C4-2B (cell line): ENCODE data around the gene TK1.

Source experiments
- H3K27ac ChIP-seq: fragments of 450-650 bp; 2 replicates; pipeline ENCODE4 v1.5.1; 2017
- ZFX ChIP-seq: fragments of 450-650 bp; IDR thresholded peaks from 2 replicates; pipeline ENCODE4 v1.6.1; 2017
- TF ChIP-seq, protein P1 (sequence below): fragments of 450-650 bp; conservative IDR thresholded peaks from 2 replicates; pipeline ENCODE4 v1.5.1; 2017; ENCODE audit warnings: mild to moderate bottlenecking

TK1 gene

DNA sequence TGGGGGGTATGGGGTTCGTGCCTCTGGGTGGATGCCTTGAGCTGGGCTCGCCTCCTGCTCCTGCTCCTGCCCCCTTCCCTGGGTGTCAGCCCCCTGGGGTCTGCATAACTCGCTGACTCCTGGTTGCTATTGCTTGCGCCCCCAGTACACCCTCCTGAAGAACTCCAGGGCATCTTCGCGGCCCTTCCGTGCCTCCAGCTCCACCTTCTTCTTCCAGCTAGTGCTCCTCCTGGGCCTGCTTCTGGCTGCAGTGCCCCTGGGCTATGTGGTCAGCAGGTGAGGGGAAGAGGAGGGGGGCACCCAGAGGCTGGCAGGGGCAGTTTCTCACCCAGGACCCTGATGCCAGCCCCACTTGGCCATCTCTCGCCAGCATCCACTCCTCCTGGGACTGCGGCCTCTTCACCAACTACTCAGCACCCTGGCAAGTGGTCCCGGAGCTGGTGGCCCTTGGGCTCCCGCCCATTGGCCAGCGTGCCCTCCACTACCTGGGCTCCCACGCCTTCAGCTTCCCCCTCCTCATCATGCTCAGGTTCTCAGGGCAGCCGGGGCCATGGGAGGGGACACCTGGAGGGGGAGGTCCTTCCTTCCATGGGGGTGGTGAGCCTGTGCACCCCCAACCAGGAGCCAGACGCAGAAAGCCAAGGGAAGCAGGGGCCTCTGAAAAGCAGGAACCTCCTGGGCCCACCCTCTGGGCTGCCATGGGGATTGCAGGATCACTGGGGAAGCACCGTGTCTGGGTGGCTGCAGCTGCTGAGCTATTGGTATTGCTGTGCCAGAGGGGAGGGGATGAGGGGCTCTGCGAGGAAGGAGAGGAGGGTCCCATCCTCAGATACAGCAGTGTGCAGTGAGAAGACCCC, 48.4 kb downstream of the TK1 start:
- TF ChIP-seq, protein P1, sequence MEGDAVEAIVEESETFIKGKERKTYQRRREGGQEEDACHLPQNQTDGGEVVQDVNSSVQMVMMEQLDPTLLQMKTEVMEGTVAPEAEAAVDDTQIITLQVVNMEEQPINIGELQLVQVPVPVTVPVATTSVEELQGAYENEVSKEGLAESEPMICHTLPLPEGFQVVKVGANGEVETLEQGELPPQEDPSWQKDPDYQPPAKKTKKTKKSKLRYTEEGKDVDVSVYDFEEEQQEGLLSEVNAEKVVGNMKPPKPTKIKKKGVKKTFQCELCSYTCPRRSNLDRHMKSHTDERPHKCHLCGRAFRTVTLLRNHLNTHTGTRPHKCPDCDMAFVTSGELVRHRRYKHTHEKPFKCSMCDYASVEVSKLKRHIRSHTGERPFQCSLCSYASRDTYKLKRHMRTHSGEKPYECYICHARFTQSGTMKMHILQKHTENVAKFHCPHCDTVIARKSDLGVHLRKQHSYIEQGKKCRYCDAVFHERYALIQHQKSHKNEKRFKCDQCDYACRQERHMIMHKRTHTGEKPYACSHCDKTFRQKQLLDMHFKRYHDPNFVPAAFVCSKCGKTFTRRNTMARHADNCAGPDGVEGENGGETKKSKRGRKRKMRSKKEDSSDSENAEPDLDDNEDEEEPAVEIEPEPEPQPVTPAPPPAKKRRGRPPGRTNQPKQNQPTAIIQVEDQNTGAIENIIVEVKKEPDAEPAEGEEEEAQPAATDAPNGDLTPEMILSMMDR: no peak
- no peak for TF ChIP-seq ZFX
- no peak overlapping the region for H3K27ac ChIP-seq

DNA sequence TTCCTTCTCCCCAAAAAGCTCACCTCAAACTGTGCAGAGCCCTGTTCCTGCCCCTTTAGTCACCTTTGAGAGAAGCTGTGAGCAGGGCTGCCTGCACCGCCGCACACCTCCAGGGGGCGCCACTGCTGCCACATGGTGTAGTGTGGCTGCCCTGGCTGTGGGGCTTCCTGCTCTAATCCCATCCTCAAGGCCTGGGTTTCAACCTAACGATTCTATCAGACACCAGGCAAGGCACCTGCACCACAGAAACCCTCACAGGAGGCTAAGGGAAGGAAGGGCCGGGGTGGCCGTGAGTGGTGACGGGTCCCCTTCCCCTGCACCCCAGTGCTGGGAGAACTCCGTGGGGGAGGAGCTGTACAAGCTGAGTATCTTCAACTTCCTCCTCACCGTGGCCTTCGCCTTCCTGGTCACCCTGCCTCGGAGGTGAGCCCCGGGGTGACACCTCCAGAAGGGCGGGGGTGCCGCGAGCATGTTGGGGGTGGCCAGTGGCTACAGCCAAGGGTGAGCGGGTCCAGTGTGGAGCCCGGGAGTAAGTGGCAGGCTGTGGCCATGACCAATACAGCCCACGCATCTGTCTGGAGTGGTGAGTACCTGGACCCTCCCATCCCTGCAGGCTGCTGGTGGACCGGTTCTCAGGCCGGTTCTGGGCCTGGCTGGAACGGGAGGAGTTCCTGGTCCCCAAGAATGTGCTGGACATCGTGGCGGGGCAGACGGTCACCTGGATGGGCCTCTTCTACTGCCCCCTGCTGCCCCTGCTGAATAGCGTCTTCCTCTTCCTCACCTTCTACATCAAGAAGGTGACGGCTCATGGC, 49.3 kb downstream of the TK1 start:
- TF ChIP-seq, protein P1: peak; percentile 73
- TF ChIP-seq ZFX: no peak
- no peak overlapping the region for H3K27ac ChIP-seq

DNA sequence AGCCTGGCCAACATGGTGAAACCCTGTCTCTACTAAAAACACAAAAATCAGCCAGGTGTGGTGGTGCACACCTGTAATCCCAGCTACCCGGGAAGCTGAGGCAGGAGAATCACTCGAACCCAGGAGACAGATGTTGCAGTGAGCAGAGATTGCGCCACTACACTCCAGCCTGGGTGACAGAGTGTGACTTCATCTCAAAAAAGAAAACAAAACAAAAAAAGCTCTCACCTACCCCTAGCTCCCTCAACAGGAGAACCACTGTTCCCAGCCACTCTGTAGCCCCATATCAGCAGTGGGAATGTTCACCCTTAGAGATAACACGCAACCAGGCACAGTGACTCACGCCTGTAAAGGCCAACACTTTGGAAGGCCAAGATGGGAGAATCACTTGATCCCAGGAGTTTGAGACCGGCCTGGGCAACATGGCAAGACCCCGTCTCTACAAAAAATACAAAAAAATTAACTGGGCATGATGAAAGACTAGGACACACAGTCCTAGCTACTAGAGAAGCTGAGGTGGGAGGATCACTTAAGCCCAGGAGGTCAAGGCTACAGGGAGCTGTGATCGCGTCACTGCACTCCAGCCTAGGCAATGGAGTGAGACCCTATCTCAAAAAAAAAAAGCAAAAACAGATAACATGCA, 50.9 kb downstream of the TK1 start:
- TF ChIP-seq, protein P1: no peak
- no peak for TF ChIP-seq ZFX

DNA sequence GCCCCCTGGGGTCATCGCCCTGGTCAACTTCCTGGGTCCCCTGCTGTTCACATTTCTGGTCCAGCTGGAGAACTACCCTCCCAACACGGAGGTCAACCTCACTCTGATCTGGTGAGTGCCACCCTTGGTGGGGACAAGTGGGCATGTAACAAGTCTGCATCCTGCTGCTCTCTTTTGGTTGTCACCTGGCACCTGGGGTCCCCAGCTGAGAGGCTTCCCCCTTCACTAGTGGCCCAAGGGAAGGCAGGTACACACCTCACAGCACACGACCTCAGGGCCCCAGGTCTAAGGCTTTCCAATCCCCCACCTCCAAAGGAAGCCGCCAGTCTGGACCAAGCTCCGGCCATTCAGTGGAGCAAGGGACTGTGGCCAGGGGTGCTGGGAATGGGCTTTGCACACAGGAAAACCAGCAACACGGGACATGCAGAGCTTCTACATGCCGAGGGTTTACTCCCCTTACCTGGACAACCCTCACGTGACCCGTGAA, 51.9 kb downstream of the TK1 start:
- no peak for TF ChIP-seq ZFX
- TF ChIP-seq, protein P1: no peak
- no peak overlapping the region for H3K27ac ChIP-seq

More for the DNA sequence above, 50.9 kb downstream of the TK1 start:
- H3K27ac ChIP-seq: no peak overlapping the region

DNA sequence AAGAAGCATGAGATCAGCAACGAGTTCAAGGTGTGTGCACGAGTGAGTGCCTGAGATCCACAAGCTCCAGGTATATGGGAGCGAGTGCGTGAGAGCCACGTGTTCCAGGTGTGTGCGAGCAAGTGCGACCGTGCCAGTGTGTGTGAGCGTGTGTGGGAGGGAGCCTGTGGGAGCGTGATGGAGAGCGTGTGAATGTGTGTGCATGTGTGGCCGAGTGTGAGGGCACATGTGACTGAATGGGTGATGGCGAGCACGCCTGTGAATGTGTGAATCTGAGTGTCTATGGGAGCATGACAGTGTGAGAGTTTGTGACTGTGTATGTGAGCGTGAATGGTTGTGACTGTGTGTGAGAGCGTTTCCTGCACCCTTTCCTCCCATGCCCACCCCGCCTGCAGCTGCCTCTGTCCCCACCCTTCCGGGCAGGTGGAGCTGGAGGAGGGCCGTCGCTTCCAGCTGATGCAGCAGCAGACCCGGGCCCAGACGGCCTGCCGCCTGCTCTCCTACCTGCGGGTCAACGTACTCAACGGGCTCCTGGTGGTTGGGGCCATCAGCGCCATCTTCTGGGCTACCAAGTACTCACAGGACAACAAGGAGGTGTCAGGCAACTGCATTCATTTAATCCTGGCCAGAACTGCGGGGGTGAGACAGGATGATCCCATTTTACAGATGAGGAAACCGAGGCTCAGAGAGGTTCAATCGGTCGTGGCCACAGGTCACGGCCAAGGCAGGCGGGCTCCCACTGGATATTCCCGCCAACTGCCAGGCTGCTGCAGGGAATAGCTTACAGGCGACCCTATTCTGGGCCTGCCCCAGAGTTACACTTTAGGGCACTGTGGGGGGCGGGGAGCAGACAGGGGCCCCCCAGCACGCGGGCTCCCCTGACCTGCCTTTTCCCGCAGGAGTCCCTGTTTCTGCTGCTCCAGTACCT, 52.6 kb downstream of the TK1 start:
- TF ChIP-seq, protein P1: peak; percentile 86
- TF ChIP-seq ZFX: no peak
- no peak overlapping the region for H3K27ac ChIP-seq

DNA sequence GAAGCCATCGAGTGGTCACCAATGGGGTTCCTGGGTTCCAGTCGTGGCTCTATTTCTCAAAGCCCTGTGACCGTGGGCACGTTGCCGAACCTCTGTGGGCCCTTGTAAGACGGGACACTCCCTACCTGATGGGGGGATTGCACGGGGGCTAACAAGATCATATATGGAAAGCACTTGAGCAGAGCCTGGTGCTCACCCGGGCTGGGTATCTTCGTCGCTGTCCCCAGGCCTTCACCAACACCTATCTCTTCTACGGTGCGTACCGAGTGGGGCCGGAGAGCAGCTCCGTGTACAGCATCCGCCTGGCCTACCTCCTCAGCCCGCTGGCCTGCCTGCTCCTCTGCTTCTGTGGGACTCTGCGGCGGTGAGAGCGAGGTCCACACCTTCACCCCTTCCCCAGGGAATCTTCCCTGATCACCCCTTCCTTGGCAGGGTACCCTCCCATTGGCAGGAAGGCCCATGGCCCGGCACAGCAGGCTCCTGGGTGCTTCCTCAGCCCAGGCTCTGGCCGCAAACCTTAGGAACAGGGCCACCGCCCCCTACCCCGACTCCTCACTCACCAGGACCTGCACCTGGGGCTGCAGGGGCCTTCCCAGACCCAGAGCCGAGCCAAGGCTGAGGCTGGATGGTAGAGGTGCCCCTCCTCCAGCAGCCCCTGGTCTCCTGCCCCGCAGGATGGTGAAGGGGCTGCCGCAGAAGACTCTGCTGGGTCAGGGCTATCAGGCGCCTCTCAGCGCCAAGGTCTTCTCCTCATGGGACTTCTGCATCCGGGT, 53.5 kb downstream of the TK1 start:
- no peak overlapping the region for H3K27ac ChIP-seq
- TF ChIP-seq ZFX: no peak
- TF ChIP-seq, protein P1: no peak
